GM12874 (cell line): ENCODE results near the gene CCDC192.

Experiments
- TF ChIP-seq, protein P1 (sequence below): IDR thresholded peaks from 2 replicates; pipeline ENCODE4 v1.5.1; 2011; ENCODE audit warnings: low read depth, mild to moderate bottlenecking, control low read depth, low read length, moderate library complexity; ENCODE audit not compliant: insufficient read depth

Gene CCDC192

DNA sequence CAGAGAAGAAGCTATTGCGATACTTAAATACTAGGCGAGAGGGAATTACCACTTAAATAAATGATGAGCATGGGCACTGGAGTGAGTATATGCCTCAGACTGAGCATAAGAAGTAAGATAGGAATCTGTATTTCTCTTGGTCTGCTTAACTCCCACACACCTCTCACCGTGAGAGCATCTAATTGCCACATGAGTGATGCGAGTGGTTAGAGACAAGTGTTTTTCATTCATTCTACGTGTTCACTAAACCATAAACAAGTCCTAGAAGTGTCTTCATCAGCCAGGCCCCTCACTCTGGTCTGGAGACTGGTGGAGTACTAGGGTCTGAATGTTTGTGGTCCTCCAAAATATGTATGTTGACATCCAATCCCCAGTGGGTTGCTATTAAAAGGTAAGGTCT lies 230.2 kb downstream of the CCDC192 start:
- TF ChIP-seq, protein P1, sequence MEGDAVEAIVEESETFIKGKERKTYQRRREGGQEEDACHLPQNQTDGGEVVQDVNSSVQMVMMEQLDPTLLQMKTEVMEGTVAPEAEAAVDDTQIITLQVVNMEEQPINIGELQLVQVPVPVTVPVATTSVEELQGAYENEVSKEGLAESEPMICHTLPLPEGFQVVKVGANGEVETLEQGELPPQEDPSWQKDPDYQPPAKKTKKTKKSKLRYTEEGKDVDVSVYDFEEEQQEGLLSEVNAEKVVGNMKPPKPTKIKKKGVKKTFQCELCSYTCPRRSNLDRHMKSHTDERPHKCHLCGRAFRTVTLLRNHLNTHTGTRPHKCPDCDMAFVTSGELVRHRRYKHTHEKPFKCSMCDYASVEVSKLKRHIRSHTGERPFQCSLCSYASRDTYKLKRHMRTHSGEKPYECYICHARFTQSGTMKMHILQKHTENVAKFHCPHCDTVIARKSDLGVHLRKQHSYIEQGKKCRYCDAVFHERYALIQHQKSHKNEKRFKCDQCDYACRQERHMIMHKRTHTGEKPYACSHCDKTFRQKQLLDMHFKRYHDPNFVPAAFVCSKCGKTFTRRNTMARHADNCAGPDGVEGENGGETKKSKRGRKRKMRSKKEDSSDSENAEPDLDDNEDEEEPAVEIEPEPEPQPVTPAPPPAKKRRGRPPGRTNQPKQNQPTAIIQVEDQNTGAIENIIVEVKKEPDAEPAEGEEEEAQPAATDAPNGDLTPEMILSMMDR, result no peak

DNA sequence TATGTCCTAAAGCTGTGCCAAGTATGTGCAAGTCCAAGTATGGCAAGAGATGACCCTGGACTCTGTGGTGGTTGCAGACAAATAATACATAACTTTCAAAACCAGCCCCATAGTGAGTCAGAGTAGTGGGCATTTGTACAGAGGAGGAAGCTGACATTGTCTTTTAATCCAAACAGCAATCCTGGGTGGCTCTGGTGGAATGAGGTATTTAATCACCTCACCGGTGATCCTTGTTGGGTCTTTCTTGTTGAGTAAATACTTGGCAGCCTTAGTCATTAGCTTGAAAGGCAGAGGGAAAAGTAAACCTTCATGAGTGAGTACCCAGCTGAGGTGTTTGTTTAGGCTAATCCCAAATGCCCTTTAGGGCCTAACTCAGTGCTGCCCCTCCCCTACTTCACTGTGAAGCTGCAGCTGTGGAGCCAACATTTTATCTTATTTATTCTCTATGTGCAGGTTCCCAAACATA lies 231.6 kb downstream of the CCDC192 start:
- TF ChIP-seq, protein P1, result no peak

DNA sequence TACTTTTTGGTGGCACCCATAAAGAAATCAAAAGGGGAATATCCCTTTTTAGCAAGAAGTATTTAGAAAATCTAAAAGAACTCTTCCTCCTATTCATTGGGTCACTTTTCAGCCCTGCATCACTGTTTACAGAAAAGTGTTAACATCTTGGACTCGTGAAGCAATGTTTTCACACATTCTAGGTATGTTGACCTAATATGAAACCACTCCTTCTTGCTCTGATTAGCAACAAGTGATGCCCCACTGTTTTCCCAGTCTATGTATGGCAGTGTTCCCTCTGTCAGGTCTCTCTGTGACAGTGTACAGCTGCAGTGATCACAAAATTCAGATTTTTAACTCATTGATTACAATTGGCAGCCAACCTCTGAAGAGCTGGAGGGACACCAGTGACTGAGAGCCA lies 232.2 kb downstream of the CCDC192 start:
- TF ChIP-seq, protein P1, result no peak

DNA sequence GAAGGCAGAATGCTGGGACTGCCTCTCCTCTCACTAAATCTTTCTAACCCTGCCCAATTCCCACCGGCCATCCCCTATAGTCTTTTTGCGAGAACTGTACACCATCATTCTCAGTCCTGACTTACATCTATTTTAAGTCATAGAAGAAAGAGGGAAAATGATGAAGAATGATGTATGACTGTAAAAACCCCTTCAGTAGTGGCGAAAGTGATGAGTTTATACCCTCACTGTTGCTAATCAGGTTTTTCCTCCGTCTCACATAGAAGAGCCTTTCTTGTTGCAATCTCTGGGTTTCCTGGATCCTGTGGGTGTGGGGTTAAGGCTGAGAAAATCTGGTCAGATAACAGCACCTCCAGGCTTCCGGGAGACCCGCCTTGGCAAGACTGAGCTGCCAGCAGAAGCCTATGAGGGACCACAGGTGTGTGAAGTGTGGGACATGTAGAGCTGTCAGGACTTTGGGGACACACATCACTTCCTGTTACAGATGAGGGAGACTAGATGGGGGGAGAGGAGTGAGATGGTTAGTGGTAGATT lies 233.3 kb downstream of the CCDC192 start:
- TF ChIP-seq, protein P1, result no peak

DNA sequence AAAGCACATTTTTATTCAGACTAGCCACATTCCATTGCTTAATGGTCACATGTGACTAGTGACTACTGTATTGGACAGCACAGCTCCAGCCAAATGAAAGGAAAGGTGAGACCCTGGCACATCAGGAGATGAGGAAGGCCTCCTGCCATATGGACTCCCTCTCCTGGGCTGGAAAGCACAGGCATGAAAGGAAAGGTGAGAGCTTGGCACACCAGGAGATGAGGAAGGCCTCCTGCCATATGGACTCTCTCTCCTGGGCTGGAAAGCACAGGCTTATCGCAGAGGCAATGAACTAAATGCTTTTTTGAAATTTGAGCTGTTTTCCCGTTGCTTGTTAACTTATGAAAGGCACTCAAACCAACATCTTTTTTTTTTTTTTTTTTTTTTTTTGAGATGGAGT lies 235.6 kb downstream of the CCDC192 start:
- TF ChIP-seq, protein P1, result no peak

DNA sequence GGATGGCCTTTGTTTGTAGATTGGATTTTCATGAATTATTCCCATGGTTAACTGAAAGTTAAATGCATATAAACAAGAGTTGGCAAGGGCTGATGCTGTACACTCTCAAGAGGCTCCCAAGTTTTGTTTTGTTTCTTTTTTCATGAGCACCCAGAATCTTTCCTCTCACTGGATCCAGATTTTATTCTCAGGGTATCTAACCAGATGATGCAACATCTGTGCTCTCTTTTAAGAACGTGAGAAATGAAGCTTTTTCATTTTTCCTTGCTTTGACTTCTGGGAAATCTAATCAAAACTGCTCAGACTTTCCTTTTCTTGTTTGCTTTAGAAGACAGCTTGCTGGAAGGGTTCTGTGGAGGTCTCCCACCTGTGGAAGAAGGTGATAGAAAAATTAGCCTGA lies 237.7 kb downstream of the CCDC192 start:
- TF ChIP-seq, protein P1, result no peak

DNA sequence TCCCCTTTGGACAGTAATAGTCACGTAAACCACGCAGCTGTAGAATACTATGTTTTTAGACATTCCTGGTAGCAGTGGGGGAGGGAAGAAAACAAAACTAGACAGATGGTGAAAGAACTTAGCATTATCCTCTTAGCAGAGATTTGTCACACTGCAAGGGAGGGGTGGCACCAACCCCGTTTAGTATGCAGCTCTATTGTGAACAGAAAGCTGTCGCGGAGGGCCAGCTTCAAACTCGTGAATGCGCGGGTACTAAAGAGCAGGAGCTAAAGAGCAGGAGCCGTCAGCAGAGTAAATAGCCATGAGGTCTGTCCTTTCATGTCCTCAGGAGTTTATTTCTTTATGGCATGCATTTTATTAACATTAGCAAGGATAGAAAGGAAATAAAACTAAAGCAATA lies 238.5 kb downstream of the CCDC192 start:
- TF ChIP-seq, protein P1, result no peak
